SK-N-DZ (cell line): Measurements from ENCODE around the gene FGFR4.

ENCODE experiments used
- DNase-seq: peaks from one replicate; pipeline ENCODE4 v3.0.0-alpha.2; 2015; ENCODE audit warnings: low spot score

Gene FGFR4

GRCh38 chr5:177100714-177101121 lies 14.0 kb downstream of the FGFR4 start:
- no peak for DNase-seq

- no peak for DNase-seq
These were observed 17.0 kb downstream of the FGFR4 start for GRCh38 chr5:177103523-177104253.

- no peak for DNase-seq
These were observed 19.2 kb downstream of the FGFR4 start for GRCh38 chr5:177105691-177106476.

- DNase-seq: no peak
These were observed 20.4 kb downstream of the FGFR4 start for GRCh38 chr5:177107159-177107558.

DNA sequence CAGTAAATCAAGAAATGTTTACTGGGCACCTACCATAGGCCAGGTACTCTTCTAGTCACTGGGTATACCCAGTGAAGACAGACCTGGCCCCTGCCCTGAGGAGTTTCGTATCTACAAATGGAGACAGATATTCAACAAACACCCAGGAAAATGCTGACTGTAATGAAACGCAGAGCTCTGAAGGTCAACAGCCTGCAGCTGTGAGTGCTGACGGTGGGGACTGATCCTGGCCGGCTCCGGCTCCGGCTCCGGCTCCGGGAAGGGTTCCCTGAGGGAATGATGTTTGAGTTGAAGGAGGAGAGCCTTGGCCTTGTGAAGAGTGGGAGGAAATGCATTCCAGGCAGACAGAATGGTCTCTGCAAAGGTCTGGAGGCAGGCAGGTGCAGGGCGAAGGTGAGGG lies 23.1 kb downstream of the FGFR4 start:
- no peak for DNase-seq

GRCh38 chr5:177111720-177112394 lies 25.1 kb downstream of the FGFR4 start:
- peak; percentile 78 for DNase-seq

- no peak for DNase-seq
These were observed 26.0 kb downstream of the FGFR4 start for GRCh38 chr5:177112589-177113220.

GRCh38 chr5:177113566-177114424 lies 27.1 kb downstream of the FGFR4 start:
- peak; percentile 74 for DNase-seq

- DNase-seq: no peak
These were observed 30.1 kb downstream of the FGFR4 start for GRCh38 chr5:177116631-177117373.

DNA sequence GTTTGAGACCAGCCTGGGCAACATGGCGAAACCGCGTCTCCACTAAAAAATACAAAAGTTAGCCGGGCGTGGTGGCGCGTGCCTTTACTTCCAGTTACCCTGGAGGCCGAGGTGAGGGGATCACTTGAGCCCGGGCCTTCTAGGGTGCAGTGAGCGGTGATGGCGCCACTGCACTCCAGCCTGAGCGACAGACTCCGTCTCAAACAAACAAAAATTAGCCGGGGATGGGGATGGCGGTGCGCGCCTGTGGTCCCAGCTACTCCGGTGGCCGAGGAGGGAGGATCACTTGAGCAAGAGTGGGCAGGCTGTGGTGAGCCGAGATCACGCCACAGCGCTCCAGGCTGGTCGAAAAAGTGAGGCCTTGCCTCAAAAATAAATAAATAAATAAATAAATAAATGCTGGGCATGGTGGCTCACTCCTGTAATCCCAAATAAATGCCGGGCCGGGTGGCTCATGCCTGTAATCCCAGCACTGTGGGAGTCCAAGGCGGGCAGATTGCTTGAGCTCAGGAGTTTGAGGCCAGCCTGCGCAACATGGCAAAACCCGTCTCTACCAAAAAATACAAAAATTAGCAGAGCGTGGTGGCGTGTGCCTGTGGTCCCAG lies 30.8 kb downstream of the FGFR4 start:
- DNase-seq: no peak

DNA sequence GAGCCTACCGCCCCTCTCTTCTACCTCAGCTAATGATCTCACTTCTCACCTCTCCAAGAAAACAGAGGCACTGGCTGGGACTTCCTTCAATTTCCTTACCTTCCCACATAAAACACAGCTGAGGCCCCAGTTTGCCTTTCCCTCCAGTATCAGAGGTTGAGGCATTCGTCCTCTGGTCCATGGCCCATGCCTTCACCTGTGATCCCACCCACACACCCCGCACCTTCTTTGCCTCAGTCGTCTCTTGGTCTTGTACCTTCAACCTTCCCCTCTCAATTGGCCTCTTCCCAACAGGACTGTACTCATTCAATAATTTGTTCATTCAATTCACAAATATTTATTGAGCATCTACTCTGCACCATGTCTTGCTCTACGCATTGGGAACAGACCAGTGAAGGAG lies 35.9 kb downstream of the FGFR4 start:
- no peak for DNase-seq

DNA sequence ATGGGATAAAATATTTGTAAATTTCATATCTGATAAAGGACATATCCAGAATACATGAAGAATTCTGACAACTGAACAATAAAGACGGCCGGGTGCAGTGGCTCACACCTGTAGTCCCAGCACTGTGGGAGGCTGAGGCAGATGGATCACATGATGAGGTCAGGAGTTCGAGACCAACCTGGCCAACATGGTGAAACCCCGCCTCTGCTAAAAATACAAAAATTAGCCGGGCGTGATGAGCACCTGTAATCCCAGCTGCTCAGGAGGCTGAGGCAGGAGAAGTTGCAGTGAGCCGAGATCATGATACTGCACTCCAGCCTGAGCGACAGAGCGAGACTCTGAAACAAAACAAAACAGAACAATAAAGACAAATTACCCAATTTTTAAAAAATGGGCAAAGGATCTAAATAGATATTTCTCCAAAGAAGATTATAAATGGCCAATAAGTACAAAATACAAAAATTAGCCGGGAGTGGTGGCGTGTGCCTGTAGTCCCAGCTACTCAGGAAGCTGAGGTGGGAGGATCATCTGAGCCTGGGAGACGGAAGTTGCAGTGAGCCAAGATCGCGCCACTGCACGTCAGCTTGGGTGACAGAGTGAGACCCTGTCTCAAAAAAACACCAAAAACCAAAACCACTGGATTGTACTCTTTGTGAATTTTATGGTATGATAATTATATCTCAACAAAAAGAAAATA lies 37.2 kb downstream of the FGFR4 start:
- no peak for DNase-seq

DNA sequence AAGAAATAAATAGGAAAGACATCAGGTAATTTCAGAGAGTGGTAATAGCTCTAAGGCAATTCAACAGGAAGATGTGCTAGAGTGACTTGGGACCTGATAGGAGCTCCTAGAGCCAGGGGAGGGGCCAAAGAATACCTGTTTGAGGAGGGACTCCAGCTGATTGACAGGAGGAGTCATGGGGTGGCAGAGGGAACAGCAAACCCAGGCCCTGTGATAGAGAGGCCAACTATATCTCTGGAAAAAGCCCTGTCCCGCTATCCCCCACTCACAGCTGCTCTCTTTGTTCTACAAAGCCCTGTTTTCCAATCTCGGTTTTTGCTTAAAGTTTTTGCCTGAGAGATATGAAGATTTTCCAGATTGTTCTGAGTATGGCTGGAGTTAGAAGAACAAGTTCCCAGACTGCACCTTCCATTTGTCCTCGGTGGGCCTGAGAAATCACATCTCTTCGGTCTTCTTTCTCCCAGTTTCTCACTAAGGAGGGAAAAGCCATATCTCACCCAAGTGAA lies 37.8 kb downstream of the FGFR4 start:
- no peak for DNase-seq

DNA sequence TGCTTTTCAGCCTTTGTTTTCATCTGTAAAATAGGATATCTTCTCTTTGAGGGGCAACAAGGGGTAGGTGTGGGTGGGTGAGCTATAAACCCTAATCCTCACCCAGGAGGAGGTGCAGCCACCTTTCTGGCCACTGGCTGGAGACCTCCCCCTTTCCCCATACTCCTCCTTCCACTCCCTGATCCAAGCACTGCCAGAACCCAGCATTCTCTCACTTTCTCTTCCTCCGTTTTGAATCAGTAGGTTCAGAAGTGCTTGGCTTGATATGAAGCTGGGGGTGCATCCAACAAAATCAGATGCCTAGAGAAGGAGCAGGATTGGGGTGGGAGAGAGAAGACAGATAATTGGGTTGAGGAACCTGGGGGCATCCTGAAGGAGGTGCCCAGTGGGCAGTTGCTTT lies 40.1 kb downstream of the FGFR4 start:
- DNase-seq: no peak

DNA sequence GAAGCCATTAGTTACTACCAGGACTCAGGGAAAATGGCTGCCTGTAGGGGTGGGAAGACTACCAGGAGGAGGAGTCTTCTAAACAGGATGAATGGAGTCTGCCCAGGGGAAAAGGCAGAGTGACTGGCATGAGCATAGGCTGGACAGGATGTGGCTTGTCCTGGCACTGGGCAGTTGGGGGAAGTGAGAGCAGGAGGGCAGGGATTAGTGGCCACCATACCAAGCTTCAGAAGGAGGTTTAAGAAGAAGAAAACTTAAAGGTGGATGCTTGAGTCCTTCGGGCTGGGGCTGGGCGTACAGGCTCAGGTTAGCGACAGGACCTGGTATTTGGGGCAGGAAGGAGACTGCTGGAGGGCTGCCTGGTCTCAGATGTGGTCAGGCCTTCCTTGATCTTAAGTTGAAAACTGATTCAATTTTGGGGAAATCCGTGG lies 41.9 kb downstream of the FGFR4 start:
- DNase-seq: no peak

DNA sequence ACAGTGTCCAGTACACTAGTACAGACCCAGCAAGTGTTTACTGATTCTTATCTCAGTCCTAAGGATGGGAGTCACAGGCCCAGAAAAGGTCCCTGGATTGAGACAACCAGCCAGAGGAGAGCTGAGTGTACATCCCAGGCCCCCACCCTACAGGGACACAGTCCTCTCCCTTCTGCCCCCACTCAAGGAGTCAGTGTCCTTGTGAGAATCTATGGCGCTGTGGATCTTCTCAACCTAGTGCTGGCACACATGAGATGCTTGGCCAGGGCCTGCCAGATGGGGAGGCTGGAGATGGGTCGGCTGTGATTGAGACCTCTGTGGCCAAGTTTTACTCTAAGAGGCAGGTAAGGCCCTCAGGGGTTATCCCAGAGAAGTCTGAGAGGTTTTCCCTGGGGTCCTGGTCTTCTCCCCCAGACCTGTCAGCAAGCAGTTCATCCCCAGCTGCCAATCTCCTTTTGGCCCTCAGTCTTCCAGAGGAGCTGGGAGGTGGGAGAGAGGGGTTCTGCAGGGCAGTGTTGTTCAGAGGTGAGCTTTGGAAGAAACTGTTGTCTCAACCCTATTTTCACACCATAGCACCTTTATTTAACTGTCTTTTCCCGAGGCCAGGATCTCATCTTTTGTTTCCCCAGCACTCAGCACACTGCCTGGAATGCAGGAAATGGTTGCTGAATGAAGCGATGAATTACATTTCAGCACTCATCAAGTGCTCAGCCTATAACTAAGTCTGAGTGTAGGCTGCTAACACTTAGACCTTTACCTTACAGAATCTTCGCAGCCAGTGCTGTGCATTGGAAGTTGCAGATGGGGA lies 43.7 kb downstream of the FGFR4 start:
- DNase-seq: no peak

- DNase-seq: no peak
These were observed 44.3 kb downstream of the FGFR4 start for GRCh38 chr5:177131019-177131320.

DNA sequence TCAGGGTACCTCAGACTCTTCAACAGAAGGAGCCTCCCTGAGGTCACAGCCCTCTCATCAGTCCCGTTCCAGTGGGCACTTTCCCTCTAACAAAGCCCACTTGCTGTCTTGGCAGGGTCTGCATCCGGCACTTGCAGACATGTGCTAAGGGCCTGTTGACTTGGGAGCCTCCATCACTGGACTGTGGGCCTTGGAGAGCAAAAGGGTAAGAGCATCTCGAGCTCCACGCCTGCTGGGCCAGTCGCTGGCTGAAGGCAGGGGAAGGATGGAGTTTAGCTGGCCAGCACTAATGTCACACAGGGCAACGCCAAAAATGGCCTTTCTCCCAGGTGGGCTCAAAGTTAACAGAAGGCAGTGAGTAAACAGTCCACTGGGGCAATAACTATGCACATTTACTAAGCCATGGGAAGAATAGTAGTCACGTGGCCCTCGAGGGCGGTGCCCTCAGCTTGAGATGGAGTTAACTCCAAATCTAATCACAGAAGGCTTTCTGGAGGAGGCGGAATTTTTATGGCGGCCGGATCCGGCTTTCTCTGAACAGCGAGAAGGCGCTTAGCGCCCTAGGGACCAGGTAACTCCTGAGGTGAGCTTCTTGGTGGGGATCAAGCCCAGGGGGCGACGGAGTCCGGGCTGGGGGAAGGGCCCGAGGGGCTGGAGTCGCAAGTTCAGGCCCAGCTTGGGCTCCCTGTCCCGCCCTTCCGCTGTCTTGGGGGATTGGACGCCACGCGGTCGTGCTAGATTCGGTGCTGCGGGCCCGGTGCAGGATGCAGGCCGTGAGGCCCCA lies 44.8 kb downstream of the FGFR4 start:
- no peak for DNase-seq
